ENCODE measurements around the gene MED13. TPM values are rescaled to one million over a fixed set of nuclear protein-coding genes. Genes with fewer than 3 reads are reported as not detected.
A peak's percentile ranks its signal among the peaks of the same experiment; 100 is the strongest.

The MED13 gene
- total and polyA plus RNA-seq, 5 donors, result 6.6 to 49.8 (median 33.1) TPM

DNA sequence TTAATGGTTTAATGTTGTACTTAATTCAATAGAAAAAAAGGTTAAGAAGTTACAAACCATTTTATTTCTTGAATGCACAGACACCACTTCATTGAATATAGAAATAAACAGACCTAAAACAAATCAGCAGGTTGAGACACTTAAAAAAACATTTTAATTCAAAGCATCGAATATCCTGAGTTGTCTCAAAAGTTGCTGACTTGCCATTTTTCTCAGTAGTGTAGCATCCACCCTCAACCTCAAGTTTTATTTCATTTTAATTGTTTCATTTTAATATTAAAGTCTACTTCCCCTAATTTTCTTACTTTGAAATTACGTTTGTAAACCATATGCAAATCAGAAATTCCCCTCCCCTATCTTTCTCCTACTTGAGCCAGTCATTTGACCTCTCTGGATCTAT, 5.8 kb upstream of the MED13 start:
- DNase-seq (no peak), ATAC-seq (no peak)
- Histone ChIP-seq H3K9me3 (ENCODE audit: control insufficient read depth, low read length) (no peaks in the 10 kb centered on the region), H3K4me1 (ENCODE audit: control insufficient read depth, insufficient read depth, low read length) (no peaks in the 10 kb centered on the region), H3K27me3 (ENCODE audit: control insufficient read depth, insufficient read depth) (no peaks in the 10 kb centered on the region), H3K4me3 (ENCODE audit: low read length) (no peak overlapping the region), H3K27ac (ENCODE audit: low read length) (no peak overlapping the region)
- intact Hi-C loops (cut with DNase I), result no loop called here
- 68% methylated on average over 2 of the region's 2 CpGs for WGBS

DNA sequence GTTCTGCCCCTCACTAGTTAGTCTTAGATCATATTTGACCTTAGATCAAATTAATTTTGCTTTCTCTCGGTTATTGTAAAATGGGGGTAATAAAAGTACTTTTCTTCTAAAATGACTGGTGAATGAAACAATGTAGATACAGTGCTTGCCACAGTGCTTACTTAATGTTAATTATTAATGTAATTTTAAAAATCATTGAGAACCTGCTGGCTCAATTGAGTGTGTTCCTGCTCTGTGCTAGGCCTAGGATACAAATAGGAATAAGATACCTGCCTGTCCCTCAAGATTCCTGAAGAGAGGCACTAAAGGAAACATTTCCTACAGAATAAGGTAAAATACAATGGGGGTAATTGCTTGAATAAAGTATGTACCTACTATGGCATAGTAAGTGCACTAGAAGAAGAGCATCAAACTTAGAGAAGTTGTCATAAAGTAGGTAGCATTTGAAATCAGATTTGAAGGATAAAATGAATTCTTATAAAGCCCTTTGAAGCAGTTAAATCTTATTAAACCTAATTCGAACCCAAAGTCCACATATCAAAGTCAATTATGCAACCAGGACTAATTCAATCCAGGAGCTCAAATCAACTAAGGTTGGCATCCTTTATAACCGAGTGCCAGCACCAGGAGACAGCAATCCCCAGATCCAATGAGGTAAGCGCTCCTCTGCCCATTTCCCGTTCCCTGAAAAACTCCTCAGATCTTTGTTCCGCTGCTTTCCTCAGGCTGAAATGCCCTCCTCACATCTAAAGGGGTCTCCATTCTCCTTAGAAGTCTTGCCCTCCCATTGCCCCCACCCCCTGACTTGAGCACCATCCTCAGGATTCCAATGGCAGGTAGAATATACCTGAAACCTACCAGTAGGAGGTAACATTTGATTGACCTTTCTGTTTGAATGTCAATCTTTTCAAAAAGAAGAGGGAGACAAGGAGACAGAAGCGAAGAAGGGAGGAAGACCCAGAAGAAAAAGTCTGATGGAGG, 2.4 kb upstream of the MED13 start:
- ATAC-seq, result no peak
- no peaks in the 10 kb centered on the region for H3K9me3 ChIP-seq (ENCODE audit: control insufficient read depth, low read length)
- no peaks in the 10 kb centered on the region for H3K27me3 ChIP-seq (ENCODE audit: control insufficient read depth, insufficient read depth)
- 87% methylated on average over 7 of the region's 7 CpGs for WGBS
- no peak overlapping the region for H3K4me3 ChIP-seq (ENCODE audit: low read length)
- no peak overlapping the region for H3K27ac ChIP-seq (ENCODE audit: low read length)
- H3K4me1 ChIP-seq (ENCODE audit: control insufficient read depth, insufficient read depth, low read length), result no peaks in the 10 kb centered on the region
- intact Hi-C loops (cut with DNase I), result loop anchor here in 2 of 4 donors (5.0 to 10.0 kb wide), 3 partner anchors 133 to 655 kb away; no protein-coding TSS in a partner anchor
- DNase-seq, result no peak

DNA sequence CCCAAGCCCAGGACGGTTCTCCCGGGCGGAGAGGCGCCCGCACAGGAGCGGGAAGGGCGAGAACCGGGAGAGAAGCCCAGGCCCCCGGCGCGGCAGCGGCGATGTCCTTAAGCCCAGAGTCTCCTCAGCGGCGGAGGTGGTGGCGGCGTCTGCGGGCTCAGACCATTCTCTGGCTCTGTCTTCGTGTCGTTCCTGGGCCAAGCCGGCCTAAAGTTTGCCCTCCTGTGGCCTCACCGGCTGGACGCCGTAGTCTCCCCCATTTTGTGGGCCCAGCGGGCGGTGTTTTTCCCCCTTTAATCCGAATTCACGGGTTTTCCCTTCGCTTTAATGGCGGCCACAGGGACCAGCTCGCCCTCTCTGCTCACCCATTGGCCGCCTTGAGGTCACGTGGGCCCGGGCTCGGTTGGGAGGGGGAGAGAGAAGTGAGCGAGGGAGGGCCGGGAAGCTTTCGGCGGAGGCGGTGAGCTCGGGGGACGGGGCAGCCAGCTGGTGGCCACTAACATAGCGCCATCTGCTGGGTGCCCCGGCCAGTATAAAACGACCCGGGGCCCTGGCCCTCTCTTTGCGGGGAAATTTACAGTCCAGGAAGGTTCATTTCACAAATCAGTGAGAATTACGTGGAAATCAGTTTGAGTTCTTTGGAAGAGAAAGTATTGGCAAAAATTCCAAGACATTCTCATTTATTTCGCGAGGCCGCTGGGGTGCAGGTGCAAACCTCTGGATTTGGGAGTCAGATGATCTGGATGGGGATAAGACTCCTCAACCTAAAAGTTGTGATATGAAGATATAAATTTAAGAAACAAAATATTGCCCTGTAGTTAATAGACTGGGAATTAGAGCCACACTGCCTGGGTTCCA, 762 bp upstream of the MED13 start:
- Histone ChIP-seq H3K4me3 (ENCODE audit: low read length) (peak overlapping the region; percentile 97), H3K4me1 (ENCODE audit: control insufficient read depth, insufficient read depth, low read length) (no peaks in the 10 kb centered on the region), H3K27me3 (ENCODE audit: control insufficient read depth, insufficient read depth) (no peaks in the 10 kb centered on the region), H3K27ac (ENCODE audit: low read length) (peak overlapping the region; percentile 100), H3K9me3 (ENCODE audit: control insufficient read depth, low read length) (no peaks in the 10 kb centered on the region)
- DNase-seq (peak; percentile 99 to 100 (median 99)), ATAC-seq (peak; percentile 100)
- intact Hi-C loops (cut with DNase I), result loop anchor here in 2 of 4 donors (5.0 to 10.0 kb wide), 3 partner anchors 131 to 654 kb away; no protein-coding TSS in a partner anchor
- 2% methylated on average over 51 of the region's 51 CpGs for WGBS

DNA sequence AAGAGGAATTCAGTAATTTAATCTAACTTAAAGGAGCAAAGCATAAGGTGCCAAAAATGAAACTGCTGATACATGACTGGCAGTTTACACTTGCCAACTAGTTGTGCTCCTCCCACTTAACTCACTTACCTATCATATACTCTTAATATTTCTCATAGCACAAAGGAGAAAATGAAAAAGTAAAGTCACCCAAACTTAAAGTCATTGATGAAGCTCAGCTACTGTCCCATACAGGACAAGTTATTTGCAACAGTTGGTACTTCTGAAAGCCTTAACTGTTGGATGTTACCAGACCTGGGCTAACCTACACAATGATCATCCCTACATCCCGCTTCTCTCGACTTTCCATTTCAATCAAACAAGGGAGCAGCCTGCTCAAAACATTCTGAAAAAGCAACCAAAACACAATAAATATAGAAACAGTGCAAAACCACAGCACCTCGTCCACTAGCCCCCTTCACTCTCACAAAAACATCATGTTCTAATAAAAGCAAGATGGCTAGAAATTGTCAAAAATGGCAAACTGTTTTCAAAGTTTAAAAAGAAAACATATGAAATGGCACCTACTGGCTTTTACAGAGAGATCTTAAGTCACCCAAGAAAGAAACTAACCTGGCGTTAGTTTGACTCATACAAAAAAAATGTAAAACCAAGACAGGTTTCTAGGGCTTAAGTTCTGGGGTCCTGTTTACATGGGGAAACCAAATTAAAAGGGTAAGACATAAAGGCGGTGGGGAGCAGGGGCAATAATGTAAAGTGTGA, 868 bp downstream of the MED13 start:
- Histone ChIP-seq H3K27ac (ENCODE audit: low read length) (peak overlapping the region; percentile 65), H3K27me3 (ENCODE audit: control insufficient read depth, insufficient read depth) (no peaks in the 10 kb centered on the region), H3K9me3 (ENCODE audit: control insufficient read depth, low read length) (no peaks in the 10 kb centered on the region), H3K4me3 (ENCODE audit: low read length) (peak overlapping the region; percentile 97), H3K4me1 (ENCODE audit: control insufficient read depth, insufficient read depth, low read length) (peaks cover 3% of the 10 kb centered on the region)
- intact Hi-C loops (cut with DNase I), result loop anchor here in 1 of 4 donors (10.0 kb wide), 2 partner anchors 129 to 649 kb away; no protein-coding TSS in a partner anchor
- ATAC-seq, result no peak
- DNase-seq, result no peak
- WGBS, result 2% methylated on average over 5 of the region's 5 CpGs

DNA sequence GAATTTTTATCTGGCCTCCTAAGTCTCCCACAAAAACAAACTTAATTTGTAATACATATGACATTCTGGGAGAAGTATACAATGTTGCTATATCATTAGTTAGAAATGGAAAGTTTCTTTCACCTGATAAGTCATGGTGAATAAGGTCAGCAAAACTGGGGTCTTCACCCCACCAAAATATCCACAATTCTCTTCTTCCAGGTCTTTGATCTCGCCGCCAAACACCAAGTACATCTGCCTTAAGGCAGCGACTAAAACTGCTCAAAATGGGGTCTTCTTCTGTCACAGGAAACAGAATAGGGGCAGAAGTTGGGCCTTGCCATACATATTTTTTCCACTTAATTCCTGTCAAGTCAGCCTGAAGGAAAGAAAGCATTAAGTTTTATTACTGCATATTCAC, 2.1 kb downstream of the MED13 start:
- no peaks in the 10 kb centered on the region for H3K9me3 ChIP-seq (ENCODE audit: control insufficient read depth, low read length)
- intact Hi-C loops (cut with DNase I), result loop anchor here in 1 of 4 donors (10.0 kb wide), 2 partner anchors 128 to 648 kb away; no protein-coding TSS in a partner anchor
- no peak for ATAC-seq
- 63% methylated on average over 3 of the region's 3 CpGs for WGBS
- H3K27me3 ChIP-seq (ENCODE audit: control insufficient read depth, insufficient read depth), result no peaks in the 10 kb centered on the region
- no peak for DNase-seq
- peak overlapping the region; percentile 59 for H3K27ac ChIP-seq (ENCODE audit: low read length)
- H3K4me1 ChIP-seq (ENCODE audit: control insufficient read depth, insufficient read depth, low read length), result peaks cover 3% of the 10 kb centered on the region
- H3K4me3 ChIP-seq (ENCODE audit: low read length), result peak overlapping the region; percentile 54

DNA sequence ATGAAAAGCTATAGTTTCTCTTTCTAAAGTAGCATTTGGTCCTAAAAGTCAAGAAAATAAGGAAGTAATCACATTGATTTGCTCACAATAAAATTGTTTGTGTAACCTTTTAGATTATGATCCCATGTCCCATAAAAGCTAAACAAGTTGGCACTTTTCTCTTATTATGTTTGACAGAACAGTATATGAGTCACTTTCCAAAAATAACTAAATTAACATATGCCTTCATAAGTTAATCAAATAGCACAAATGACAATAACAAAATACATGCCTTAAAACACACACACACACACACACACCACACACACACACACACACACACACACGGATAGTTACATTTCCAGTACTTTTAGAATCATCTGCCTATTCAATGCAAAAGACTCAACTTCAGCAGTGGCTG, 2.8 kb downstream of the MED13 start:
- ATAC-seq (no peak), DNase-seq (no peak)
- Histone ChIP-seq H3K27me3 (ENCODE audit: control insufficient read depth, insufficient read depth) (no peaks in the 10 kb centered on the region), H3K4me1 (ENCODE audit: control insufficient read depth, insufficient read depth, low read length) (peaks cover 3% of the 10 kb centered on the region), H3K9me3 (ENCODE audit: control insufficient read depth, low read length) (no peaks in the 10 kb centered on the region), H3K27ac (ENCODE audit: low read length) (no peak overlapping the region), H3K4me3 (ENCODE audit: low read length) (peak overlapping the region; percentile 54)
- intact Hi-C loops (cut with DNase I), result loop anchor here in 1 of 4 donors (10.0 kb wide), 2 partner anchors 128 to 648 kb away; no protein-coding TSS in a partner anchor
- WGBS, result 9% methylated on average over 1 of the region's 1 CpG

DNA sequence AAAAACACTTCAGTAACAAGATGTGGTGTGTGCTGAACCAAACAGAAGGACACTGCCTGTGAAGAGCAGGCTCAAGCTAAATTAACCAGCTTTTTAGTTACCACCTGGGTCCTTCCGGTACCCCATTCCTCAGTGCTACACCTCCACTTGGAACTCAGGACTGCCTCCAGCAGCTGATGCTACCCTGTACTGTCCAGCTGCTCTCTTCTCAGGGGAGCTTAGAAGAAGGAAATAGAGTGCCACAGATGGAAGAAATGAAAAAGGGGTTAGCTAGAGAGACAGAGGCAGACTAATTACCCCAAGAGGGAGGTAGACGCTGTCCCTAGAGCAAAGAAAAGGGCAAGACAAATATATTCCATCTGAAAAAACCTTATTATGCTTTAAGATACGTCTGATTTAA, 5.7 kb downstream of the MED13 start:
- Histone ChIP-seq H3K4me1 (ENCODE audit: control insufficient read depth, insufficient read depth, low read length) (peaks cover 3% of the 10 kb centered on the region), H3K27ac (ENCODE audit: low read length) (no peak overlapping the region), H3K27me3 (ENCODE audit: control insufficient read depth, insufficient read depth) (no peaks in the 10 kb centered on the region), H3K4me3 (ENCODE audit: low read length) (no peak overlapping the region), H3K9me3 (ENCODE audit: control insufficient read depth, low read length) (no peaks in the 10 kb centered on the region)
- ATAC-seq (no peak), DNase-seq (no peak)
- 71% methylated on average over 3 of the region's 3 CpGs for WGBS
- intact Hi-C loops (cut with DNase I), result no loop called here

DNA sequence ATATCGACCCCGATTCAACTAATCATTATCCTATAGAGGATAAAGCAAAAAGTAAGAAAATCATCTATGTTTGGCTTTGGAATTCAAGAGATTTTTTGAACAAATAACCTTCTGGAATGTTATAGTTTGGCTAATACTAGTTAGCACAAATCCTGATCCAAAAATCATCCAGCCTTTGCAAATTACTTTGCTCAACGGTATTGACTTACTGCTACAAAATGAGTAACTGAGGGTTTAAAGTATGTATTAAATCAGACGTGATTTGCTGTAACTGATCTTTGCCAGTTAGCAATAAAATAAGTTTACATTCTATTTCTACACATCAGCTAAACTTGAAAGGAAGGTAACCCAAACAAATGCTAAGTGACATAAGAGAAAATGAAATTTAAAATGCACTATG, 6.5 kb downstream of the MED13 start:
- WGBS, result 71% methylated on average over 4 of the region's 4 CpGs
- Histone ChIP-seq H3K4me3 (ENCODE audit: low read length) (no peak overlapping the region), H3K4me1 (ENCODE audit: control insufficient read depth, insufficient read depth, low read length) (peaks cover 3% of the 10 kb centered on the region), H3K27ac (ENCODE audit: low read length) (no peak overlapping the region), H3K27me3 (ENCODE audit: control insufficient read depth, insufficient read depth) (no peaks in the 10 kb centered on the region), H3K9me3 (ENCODE audit: control insufficient read depth, low read length) (no peaks in the 10 kb centered on the region)
- intact Hi-C loops (cut with DNase I), result no loop called here
- no peak for ATAC-seq
- no peak for DNase-seq

DNA sequence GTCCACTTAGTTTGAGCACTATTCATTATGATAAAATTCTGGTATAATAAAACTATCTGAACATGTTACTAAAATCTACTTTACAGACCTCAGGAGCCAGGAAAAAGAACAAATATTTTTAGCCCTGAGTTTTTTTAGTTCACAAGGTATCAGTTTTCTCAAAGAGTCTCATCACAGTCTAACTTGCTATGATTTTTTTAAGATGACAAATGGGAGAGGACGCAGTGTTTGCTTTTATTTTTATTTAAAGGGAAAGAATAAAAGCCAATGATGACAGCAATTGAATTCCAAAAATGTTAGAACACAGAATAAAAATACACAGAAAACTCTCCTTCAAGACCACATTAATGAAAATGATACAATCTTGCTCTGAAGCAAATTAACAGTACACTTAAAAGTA, 7.4 kb downstream of the MED13 start:
- peaks cover 3% of the 10 kb centered on the region for H3K4me1 ChIP-seq (ENCODE audit: control insufficient read depth, insufficient read depth, low read length)
- no peaks in the 10 kb centered on the region for H3K9me3 ChIP-seq (ENCODE audit: control insufficient read depth, low read length)
- intact Hi-C loops (cut with DNase I), result no loop called here
- ATAC-seq (no peak), DNase-seq (no peak)
- no peak overlapping the region for H3K27ac ChIP-seq (ENCODE audit: low read length)
- 42% methylated on average over 1 of the region's 1 CpG for WGBS
- no peak overlapping the region for H3K4me3 ChIP-seq (ENCODE audit: low read length)
- no peaks in the 10 kb centered on the region for H3K27me3 ChIP-seq (ENCODE audit: control insufficient read depth, insufficient read depth)

DNA sequence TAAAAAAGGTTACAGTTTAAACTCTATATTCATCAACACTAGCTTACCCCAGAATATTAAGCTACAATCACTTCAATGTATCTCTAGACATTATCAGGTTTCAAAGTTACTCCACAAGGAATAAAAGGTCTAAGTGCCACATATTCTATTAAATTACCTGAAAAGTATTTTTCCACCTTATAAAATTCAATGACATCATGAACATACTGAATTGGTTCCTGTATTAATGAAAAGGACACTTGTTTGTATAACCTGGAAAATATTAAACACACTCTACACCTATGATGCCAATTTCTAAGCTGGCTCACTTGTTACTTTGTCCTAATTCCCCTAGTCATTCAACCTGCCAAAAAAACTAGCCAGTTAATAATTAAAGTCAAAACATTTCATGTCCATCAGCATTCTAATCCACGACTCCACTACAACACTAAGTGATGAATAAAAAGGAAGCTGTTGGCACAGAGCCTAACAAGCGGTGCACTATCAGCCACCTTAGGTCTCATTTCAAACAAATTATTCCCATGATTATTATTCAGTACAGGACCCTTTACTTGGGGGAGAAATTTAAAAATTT, 12.2 kb downstream of the MED13 start:
- Histone ChIP-seq H3K9me3 (ENCODE audit: control insufficient read depth, low read length) (no peaks in the 10 kb centered on the region), H3K4me3 (ENCODE audit: low read length) (no peak overlapping the region), H3K27ac (ENCODE audit: low read length) (no peak overlapping the region), H3K27me3 (ENCODE audit: control insufficient read depth, insufficient read depth) (no peaks in the 10 kb centered on the region), H3K4me1 (ENCODE audit: control insufficient read depth, insufficient read depth, low read length) (no peaks in the 10 kb centered on the region)
- no peak for DNase-seq
- intact Hi-C loops (cut with DNase I), result no loop called here
- ATAC-seq, result no peak
- 41% methylated on average over 2 of the region's 2 CpGs for WGBS

All from right cardiac atrium (tissue), 5 donors.